NCI-H510A treated with DMSO at 0.1 percent for 48 hours (cell line): ENCODE data around the gene GHR.
"Not testable (repeated sequence)": the region's sequence is repeated elsewhere in the genome, so short reads cannot be mapped to it uniquely, and the experiment has no call there.

Experiments
- DNase-seq: peaks from one replicate; lab custom pipeline; 2025; lab: John Stamatoyannopoulos, UW

Gene GHR

GRCh38 chr5:42569953-42570548 is 146.8 kb downstream of the GHR start:
- no peak for DNase-seq

DNA sequence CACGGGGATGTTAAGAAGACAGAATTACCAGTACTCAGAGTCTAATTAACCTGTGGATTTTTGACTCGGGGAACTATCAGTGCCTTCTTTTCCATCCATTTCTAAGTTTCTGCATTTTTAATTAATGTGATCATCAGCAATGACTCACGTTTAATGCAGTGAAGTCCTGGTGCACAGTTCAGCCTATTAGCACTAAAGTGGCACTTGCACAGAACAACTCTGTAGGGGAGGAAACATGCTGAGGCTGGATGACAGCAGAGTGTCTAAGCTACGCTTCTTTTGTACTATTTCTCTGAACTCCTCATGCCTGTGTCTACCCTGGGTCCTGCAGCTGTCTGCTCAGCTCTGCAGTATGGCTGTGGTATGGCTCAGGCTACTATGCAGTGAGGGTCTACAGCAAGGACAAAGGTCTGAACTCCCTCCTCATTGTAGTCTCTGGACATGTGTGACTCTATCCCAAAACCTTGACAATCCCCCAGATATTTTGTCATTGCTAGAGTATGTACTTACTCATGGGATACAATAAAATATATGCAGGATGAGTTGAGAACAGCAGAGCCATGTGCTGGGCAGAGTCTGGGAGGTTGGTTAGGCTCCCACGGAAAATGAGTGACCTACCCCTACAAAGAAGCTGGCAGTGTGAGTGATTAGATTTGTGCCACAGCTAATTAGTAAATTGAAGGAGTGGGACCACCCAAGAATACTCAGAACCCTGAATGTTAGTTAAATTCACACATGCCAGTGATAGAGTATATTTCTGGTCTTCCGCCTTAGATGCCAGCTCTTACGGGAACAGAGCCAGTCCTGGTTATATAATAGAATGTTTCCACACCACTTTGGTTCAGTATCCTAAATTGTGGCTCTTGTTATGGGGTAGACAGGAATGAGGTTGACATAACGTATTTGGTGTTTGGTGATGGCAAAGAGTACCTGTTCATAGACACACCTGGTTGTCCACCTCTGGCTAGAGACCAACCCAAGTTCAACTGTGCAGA is 148.0 kb downstream of the GHR start:
- no peak for DNase-seq

DNA sequence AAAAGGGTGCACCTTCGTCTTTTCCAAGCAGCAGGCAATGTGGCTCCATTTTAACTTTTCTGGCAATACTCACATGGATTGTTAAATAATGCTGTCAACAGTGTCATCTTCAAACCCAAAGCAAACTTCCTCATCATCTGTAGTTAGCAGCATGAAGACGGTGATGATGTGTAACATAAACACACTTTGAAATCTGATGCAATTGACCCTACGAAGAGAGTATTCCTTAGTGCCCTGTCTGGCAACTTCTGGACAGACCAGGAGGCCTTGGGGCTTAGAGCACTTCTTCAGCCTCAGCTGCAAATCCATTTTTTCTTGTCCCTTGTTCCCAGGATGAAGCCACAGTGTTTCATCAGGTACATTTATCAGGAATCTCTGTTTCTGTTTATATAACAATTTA is 149.1 kb downstream of the GHR start:
- no peak for DNase-seq

- DNase-seq: no peak
These were observed 150.1 kb downstream of the GHR start for GRCh38 chr5:42573386-42573785.

- DNase-seq: not testable (repeated sequence)
These were observed 152.7 kb downstream of the GHR start for GRCh38 chr5:42575914-42576313.

DNA sequence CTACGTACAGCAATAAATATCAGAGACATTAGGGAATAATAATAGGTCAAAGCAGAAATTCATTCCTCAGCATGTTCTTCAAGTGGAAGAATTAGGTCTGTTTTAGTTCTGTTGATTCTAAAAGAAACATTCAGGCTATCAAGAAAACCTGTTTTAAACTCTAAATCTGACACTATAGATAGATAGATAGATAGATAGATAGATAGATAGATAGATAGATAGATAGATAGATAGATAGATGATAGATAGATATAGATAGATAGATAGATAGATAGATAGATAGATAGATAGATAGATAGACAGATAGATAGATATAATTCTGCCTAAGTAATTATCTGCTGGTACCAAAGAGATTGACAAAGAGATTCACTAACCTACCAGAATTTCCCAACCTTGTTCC is 155.7 kb downstream of the GHR start:
- not testable (repeated sequence) for DNase-seq

GRCh38 chr5:42579320-42579719 is 156.1 kb downstream of the GHR start:
- DNase-seq: no peak

DNA sequence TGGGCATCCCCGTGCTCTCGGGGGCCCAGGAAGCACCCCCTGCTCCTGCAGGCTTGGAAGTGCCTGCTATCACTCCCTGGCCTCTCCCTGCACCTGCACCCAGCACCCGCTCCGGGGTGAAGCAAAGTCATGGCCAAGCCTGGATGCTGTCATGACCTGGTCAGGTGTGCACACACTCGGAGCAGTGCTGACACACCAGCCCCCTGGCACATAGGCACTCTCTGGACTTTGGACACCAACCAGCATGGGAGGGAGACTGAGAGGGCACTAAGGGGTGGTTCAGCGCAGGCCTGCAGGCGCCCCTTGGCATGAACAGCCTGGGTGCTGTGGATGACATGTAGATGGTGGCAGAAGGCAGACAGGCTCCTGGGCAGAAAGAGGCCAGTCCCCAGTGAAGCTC is 158.6 kb downstream of the GHR start:
- DNase-seq: no peak

DNA sequence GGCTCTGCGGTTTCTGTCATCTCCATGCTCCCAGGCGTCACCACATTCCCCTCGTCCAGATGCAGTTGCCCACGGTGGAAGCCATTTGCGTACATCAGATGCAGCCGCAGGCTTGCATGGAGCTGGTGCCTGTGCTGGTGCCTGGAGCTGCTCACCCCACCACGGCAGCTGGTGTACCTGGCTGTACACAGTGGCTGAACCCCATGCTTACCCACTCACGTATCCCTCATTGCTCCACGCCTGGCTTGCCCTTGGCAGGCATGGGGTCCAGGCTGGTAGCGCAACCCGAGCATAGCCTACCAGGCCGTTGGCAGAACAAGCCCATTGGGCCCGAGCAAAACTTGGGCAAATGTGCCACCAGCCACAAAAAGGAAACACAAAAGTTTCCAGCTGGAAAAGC is 159.5 kb downstream of the GHR start:
- DNase-seq: no peak

DNA sequence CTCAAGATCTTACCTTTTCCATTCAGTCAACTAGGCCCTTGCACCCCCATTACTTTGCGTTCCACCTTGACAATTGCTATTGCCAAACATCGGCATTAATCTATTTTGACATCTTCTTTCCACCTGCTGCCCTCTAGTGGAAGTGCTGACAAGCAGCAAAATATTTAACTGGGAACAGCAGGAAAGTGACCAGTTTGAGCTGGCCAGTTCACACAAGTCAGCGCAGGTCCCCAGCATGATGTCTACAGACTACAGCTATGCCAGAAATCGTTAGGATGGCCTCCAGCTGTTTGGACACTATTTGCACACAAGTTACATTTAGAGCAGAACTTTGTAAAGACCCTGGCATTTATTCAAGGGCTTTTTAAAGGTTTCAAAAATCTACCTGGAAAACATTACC is 160.1 kb downstream of the GHR start:
- peak; percentile 38 for DNase-seq

GRCh38 chr5:42586625-42587024 is 163.4 kb downstream of the GHR start:
- no peak for DNase-seq

DNA sequence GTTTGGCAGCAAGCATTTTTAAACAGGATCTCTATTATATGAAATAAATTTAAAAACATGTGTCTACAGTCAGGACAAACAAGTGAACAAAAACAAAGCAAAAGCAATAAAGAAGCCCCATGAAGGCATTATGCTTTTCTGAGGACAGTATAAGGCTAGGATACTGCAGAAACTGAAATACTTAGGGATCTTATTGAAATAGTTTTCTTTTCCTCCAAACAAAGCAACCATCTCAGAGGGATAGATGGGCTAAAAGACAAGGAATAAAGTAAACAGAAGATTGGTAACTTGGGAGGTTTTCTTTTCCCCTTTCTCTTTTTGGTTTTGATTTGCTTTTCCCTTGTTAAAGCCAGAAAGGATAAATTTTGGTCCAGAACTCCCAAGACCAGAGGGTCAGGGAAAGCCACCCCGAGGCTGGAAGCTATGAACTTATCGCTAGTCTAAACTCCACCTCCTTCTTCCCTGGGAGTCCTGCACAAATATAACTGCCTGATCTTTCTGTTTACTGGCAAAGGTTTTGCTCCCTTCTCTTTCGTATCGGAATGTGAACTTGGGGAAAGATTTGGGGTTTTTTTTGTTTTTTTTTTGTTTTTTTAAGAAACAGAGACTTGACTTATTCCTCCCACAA is 164.0 kb downstream of the GHR start:
- DNase-seq: no peak

GRCh38 chr5:42590566-42590965 is 167.3 kb downstream of the GHR start:
- DNase-seq: no peak

- DNase-seq: no peak
These were observed 167.8 kb downstream of the GHR start for GRCh38 chr5:42591015-42591414.

DNA sequence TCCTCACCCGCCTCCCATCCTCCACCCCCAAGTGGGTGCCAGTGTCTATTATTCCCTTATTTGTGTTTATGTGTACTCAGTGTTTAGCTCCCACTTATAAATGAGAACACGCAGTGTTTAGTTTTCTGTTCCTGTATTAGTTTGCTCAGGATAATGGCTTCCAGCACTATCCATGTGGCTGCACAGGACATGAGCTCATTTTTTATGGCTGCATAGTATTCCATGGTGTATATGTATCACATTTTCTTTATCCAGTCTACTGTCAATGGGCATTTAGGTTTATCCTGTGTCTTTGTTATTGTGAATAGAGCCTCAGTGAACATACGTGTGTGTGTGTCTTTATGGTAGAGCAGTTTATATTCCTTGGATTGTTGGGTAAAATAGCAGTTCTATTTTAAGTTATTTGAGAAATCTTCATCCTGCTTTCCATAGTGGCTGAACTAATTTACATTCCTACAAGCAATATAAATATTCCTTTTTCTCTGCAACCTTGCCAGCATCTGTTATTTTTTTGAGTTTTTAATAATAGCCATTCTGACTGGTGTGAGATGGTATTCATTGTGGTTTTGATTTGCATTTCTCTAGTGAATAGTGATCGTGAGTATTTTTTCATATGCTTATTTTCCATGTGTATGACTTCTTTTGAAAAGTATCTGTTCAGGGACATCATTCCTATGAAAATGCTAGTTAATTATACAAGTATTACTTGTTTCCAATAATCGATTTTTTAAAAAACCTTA is 169.3 kb downstream of the GHR start:
- no peak for DNase-seq

DNA sequence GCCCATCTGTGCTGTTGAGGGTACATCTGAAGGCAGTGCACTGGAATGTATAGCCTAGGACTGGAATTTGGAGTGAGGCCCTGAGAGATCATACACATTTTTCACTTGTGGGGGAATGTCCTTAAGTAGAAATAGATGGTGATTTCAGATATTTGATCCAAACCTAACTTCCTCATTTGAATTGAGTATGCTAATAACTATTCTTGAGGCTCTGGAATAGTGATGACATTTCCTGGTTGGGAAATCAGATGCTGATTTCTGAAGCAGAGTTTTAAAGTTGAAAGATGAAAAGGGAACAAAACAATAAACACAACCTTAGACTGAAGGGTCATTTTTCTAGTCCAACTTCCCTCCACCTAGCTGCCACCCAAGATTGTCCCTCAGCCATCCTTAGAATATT is 170.4 kb downstream of the GHR start:
- no peak for DNase-seq

DNA sequence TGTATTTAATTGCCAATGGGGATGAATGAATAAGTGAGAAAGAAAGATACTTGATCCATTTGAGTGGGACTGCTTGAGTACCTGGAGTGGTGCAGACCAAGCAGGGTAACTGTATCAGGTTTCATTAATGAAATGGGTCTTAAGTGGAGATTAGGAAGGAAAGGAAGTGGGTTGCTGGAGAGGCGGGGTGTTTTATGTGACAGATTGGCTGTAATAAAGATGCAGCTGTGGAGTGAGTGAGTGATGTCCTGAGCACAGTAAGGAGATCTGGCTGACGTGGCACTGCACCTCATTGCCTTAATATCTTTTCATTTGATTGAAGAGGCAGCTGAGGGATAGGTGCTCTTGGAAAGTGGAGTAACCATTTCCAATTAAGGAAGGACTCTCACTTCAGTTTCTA is 172.4 kb downstream of the GHR start:
- no peak for DNase-seq

- no peak for DNase-seq
These were observed 173.6 kb downstream of the GHR start for GRCh38 chr5:42596817-42597216.

GRCh38 chr5:42597318-42597937 is 174.2 kb downstream of the GHR start:
- DNase-seq: no peak

DNA sequence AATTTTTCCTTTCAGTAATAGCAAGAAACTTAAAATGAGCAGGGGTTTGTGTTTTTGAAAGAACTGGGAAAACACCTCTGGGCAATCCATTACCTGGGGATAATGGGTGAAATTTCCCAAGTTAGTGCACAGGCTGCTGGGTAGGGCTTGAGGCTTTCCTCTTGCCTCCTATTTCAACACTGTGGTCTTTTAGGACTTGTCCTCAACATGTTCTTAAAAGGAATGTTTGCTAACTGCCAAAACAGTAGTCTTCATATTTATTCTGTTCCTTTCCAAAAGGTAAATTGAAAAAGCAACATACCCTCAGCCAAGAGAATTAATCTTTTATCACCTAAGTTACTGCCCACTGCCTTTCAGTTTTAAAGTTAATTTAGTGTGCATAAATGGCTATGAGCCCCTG is 175.1 kb downstream of the GHR start:
- DNase-seq: no peak

- no peak for DNase-seq
These were observed 175.9 kb downstream of the GHR start for GRCh38 chr5:42599106-42599505.

DNA sequence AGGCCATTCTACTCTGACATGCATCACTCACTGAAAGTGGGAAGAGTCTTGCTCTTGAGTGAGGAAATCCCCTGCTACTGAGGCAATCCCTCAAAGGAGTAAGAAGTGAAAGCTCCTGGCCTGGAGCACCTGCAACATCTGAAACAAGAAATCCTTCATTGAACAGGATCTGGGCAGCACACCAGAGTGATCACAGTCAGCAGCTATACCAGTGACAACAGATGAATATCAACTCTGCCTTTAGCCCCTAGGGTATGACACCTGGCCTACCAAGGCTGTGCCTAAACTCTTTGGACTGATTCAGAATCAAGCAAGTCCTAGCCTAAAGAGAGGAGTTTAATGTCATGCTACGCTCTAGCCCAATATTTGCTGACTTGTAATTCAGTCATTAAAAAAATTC is 177.2 kb downstream of the GHR start:
- DNase-seq: no peak
